PFSK-1 (cell line): ENCODE data around the gene CPVL.

Experiments used
- FOXP2 ChIP-seq: optimal IDR thresholded peaks from 2 replicates; pipeline ENCODE3; 2011; ENCODE audit warnings: borderline replicate concordance, control low read depth, inconsistent platforms; ENCODE audit not compliant: insufficient read depth; ENCODE audit errors: extremely low read length, extremely low read depth
- REST ChIP-seq, 2 experiments: IDR thresholded peaks; 2 replicates each; pipeline versions ENCODE4 v1.6.1 to v1.8.0; 2011 to 2012; ENCODE audit warnings: low read depth in 2 of 2, low read length in 2 of 2, control low read depth in 1 of 2, inconsistent platforms in 1 of 2, mild to moderate bottlenecking in 1 of 2, moderate library complexity in 1 of 2; ENCODE audit not compliant: insufficient read depth in 1 of 2
- SIN3A ChIP-seq: IDR thresholded peaks from 2 replicates; pipeline ENCODE4 v1.6.1; 2012; ENCODE audit warnings: mild to moderate bottlenecking, low read length, moderate library complexity, borderline replicate concordance; ENCODE audit not compliant: insufficient read depth
- TAF1 ChIP-seq: IDR thresholded peaks from 2 replicates; pipeline ENCODE4 v1.6.1; 2012; ENCODE audit warnings: low read length, control low read depth, borderline replicate concordance; ENCODE audit not compliant: insufficient read depth

GRCh38 chr7:29075606-29076005 lies 70.7 kb downstream of the CPVL start:
- TF ChIP-seq TAF1 (no peak), FOXP2 (no peak), REST (IDR thresholded peaks at IDR 0.05; ENCODE audit: insufficient read depth in 1 of 2, low read depth in 2 of 2, low read length in 2 of 2) (no peak), SIN3A (no peak)
